Vagina (tissue), 2 donors: ENCODE measurements around the gene CIBAR2. TPM values are rescaled to one million over a fixed set of nuclear protein-coding genes. Genes with fewer than 3 reads are reported as not detected.
A peak's percentile ranks its signal among the peaks of the same experiment; 100 is the strongest.

Experiments used
- DNase-seq, 2 donors: peaks; one replicate each; pipeline ENCODE4 v3.0.0-alpha.2; 2017; ENCODE audit errors: extremely low spot score in 2 of 2
- H3K27ac ChIP-seq: fragments of 200-600 bp; sonication (generic); one replicate; pipeline ENCODE4 v1.5.1; 2019
- H3K27me3 ChIP-seq: fragments of 200-600 bp; sonication (generic); one replicate; pipeline ENCODE4 v1.5.1; 2019
- H3K36me3 ChIP-seq, 2 donors: fragments of 200-600 bp; sonication (generic); one replicate each; pipeline ENCODE4 v1.5.1; 2017 to 2019
- H3K4me1 ChIP-seq: fragments of 200-600 bp; sonication (generic); one replicate; pipeline ENCODE4 v1.5.1; 2019
- H3K4me3 ChIP-seq, 2 donors: fragments of 200-600 bp; sonication (generic); 1 replicate in 1 of 2; 2 replicates in 1 of 2; pipeline ENCODE4 v1.5.1; 2016 to 2019
- H3K9me3 ChIP-seq: fragments of 200-600 bp; sonication (generic); one replicate; pipeline ENCODE4 v1.5.1; 2019
- POLR2A ChIP-seq, 2 donors: fragments of 450-650 bp; IDR thresholded peaks; one replicate each; pipeline ENCODE4 v1.6.1; 2017; ENCODE audit warnings: antibody characterized with exemption in 2 of 2, mild to moderate bottlenecking in 2 of 2, moderate library complexity in 2 of 2
- POLR2AphosphoS5 ChIP-seq, 2 donors: sonication (generic); formaldehyde crosslinking; IDR thresholded peaks; one replicate each; pipeline ENCODE4 v1.9.0; 2017; ENCODE audit warnings: antibody characterized with exemption in 2 of 2, mild to moderate bottlenecking in 2 of 2, low read depth in 1 of 2; ENCODE audit not compliant: insufficient read depth in 1 of 2
- intact Hi-C: fragments of 100-400 bp; cut with DNase I; formaldehyde crosslinking; loops from one replicate; pipeline ENCODE4 v1.15.1; 2023
- total RNA-seq: library from RNA; depleted of rRNA; stranded (reverse); fragments of >200 nt; gene quantifications from one replicate; pipeline ENCODE4 v1.2.3, GENCODE V29; 2016
- TF ChIP-seq, protein P1 (sequence below), 3 experiments: fragments of 450-650 bp in 2 of 3; fragments of 200-600 bp in 1 of 3; sonication (generic) in 1 of 3; IDR thresholded peaks; one replicate each; pipeline ENCODE4 v1.5.1; 2017 to 2019; ENCODE audit warnings: antibody characterized with exemption in 3 of 3, mild to moderate bottlenecking in 2 of 3, moderate library complexity in 2 of 3

CIBAR2 gene
- total RNA-seq, 1 donor from 2014 or later = not detected

DNA sequence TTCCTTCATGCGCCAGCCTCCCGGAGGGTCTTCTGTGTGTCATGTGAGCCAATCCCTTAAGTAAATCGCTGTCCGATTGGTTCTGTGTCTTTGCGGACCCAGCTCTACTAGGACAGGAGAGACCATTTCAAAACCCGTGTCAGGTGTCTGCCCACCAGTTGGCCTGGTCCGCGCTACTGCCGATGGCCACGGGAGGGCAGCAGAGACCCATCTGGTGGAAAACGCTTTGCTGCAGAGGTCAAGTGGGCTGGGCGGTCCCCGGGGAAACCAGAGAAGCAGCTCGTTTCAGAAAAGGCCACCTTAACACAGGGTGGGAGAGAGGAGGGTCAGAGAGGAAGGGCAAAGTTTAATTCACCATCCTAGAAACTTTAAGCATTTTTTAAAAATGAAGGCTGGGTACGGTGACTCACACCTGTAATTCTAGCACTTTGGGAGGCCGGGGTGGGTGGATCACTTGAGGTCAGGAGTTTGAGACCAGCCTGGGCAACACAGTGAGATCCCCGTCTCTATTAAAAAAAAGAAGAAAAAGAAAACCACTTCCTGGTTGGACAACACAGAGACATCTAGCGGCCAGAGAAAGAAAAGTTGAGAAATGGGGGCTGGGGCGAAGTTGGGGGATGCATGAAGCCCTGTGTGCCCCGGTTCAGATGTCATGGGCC, 2.8 kb upstream of the CIBAR2 start:
- Histone ChIP-seq H3K27me3 (no peaks in the 10 kb centered on the region), H3K4me1 (no peaks in the 10 kb centered on the region), H3K4me3 (peak overlapping the region in 1 of 2 donors; percentile 19), H3K36me3 (no peaks in the 10 kb centered on the region), H3K27ac (peak overlapping the region; percentile 10), H3K9me3 (no peaks in the 10 kb centered on the region)
- no peak for TF ChIP-seq POLR2A (IDR thresholded peaks at IDR 0.05)
- peak in 1 of 2 donors; percentile 42 for TF ChIP-seq POLR2AphosphoS5 (IDR thresholded peaks at IDR 0.05; ENCODE audit: insufficient read depth in 1 of 2, low read depth in 1 of 2)
- TF ChIP-seq, protein P1, sequence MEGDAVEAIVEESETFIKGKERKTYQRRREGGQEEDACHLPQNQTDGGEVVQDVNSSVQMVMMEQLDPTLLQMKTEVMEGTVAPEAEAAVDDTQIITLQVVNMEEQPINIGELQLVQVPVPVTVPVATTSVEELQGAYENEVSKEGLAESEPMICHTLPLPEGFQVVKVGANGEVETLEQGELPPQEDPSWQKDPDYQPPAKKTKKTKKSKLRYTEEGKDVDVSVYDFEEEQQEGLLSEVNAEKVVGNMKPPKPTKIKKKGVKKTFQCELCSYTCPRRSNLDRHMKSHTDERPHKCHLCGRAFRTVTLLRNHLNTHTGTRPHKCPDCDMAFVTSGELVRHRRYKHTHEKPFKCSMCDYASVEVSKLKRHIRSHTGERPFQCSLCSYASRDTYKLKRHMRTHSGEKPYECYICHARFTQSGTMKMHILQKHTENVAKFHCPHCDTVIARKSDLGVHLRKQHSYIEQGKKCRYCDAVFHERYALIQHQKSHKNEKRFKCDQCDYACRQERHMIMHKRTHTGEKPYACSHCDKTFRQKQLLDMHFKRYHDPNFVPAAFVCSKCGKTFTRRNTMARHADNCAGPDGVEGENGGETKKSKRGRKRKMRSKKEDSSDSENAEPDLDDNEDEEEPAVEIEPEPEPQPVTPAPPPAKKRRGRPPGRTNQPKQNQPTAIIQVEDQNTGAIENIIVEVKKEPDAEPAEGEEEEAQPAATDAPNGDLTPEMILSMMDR (IDR thresholded peaks at IDR 0.05) = peak; percentile 91 to 95 (median 92)
- intact Hi-C loops = loop anchor here (10.0 kb wide), 1 partner anchor 600 kb away; no protein-coding TSS in a partner anchor
- no peak for DNase-seq

DNA sequence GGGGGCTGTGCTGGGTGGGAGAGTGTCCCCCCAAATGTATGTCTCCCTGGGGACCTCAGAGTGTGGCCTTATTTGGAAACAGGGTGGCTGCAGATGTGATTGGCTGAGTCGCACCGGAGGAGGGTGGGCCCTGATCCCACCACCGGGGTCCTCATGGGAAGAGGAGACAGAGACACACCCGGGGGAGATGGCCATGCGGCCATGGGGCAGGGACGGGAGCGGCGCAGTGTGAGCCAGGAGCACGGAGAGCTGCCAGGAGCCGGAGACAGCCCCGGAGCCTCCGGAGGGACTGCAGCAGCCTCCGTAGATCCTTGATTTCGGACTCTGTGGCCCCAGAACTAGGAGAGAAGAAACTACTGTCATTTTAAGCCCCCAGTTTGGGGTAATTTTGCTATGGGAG, 1.6 kb upstream of the CIBAR2 start:
- intact Hi-C loops = loop anchor here (10.0 kb wide), 1 partner anchor 601 kb away; no protein-coding TSS in a partner anchor
- no peaks in the 10 kb centered on the region for H3K9me3 ChIP-seq
- H3K4me3 ChIP-seq = no peak overlapping the region
- no peak for DNase-seq
- no peaks in the 10 kb centered on the region for H3K36me3 ChIP-seq
- no peaks in the 10 kb centered on the region for H3K4me1 ChIP-seq
- H3K27ac ChIP-seq = no peak overlapping the region
- TF ChIP-seq, protein P1 (IDR thresholded peaks at IDR 0.05) = no peak
- TF ChIP-seq POLR2A (IDR thresholded peaks at IDR 0.05) (no peak), POLR2AphosphoS5 (IDR thresholded peaks at IDR 0.05; ENCODE audit: insufficient read depth in 1 of 2, low read depth in 1 of 2) (no peak)
- no peaks in the 10 kb centered on the region for H3K27me3 ChIP-seq

DNA sequence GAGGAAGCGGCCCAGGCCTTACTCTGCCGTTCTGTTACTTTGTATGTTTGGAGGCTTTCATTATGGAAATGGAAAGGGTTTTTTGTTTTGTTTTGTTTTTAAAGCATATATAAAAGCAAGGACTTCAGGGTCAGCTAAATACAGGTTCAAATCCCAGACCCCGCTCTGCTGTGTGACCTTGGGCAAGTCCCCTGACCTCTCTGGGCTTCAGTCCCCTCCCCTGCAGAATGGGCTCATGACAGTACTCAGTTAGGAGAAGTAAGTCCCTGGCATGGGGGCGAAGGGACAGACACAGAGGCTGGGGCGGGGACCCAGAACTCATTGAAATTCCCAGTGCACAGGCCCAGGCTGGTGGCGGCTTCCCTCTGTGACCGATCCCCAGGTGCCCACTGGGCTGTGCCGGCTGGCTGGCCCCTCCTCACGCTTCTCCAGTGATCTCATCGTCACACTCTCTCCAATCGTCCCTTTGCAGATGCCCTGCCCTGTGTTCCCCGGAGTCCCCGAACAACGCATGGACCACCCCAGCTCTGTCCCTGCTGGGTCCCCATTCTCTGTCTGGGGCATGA, 979 bp upstream of the CIBAR2 start:
- H3K36me3 ChIP-seq = no peaks in the 10 kb centered on the region
- no peak for TF ChIP-seq POLR2AphosphoS5 (IDR thresholded peaks at IDR 0.05; ENCODE audit: insufficient read depth in 1 of 2, low read depth in 1 of 2)
- TF ChIP-seq, protein P1 (IDR thresholded peaks at IDR 0.05) = no peak
- no peak for TF ChIP-seq POLR2A (IDR thresholded peaks at IDR 0.05)
- H3K27ac ChIP-seq = no peak overlapping the region
- intact Hi-C loops = loop anchor here (10.0 kb wide), 1 partner anchor 602 kb away; no protein-coding TSS in a partner anchor
- H3K9me3 ChIP-seq = no peaks in the 10 kb centered on the region
- H3K27me3 ChIP-seq = no peaks in the 10 kb centered on the region
- no peak for DNase-seq
- no peaks in the 10 kb centered on the region for H3K4me1 ChIP-seq
- no peak overlapping the region for H3K4me3 ChIP-seq

DNA sequence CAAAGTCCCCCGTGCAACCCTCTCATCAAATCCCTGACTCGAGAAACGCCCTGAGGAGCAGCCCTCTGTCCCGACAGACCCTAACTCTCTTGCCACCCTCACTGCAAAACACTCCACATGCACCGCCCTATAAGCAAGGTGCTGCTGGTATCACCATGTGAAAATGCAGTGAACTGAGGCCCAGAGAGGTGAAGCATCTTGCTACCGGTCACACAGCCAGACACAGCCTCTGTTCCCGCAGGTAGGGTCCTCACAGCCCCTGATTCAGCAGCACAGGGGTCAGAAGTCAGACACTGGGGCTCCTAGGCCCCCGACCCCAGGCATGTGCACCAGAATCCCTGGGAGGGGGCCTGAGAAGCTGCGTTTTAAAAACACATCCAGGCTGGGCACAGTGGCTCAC, 1.1 kb downstream of the CIBAR2 start:
- intact Hi-C loops = loop anchor here (10.0 kb wide), 1 partner anchor 604 kb away; no protein-coding TSS in a partner anchor
- no peaks in the 10 kb centered on the region for H3K36me3 ChIP-seq
- no peak for DNase-seq
- H3K4me1 ChIP-seq = no peaks in the 10 kb centered on the region
- no peak overlapping the region for H3K4me3 ChIP-seq
- TF ChIP-seq POLR2A (IDR thresholded peaks at IDR 0.05) (no peak), POLR2AphosphoS5 (IDR thresholded peaks at IDR 0.05; ENCODE audit: insufficient read depth in 1 of 2, low read depth in 1 of 2) (no peak)
- TF ChIP-seq, protein P1 (IDR thresholded peaks at IDR 0.05) = no peak
- H3K9me3 ChIP-seq = no peaks in the 10 kb centered on the region
- no peak overlapping the region for H3K27ac ChIP-seq
- no peaks in the 10 kb centered on the region for H3K27me3 ChIP-seq

DNA sequence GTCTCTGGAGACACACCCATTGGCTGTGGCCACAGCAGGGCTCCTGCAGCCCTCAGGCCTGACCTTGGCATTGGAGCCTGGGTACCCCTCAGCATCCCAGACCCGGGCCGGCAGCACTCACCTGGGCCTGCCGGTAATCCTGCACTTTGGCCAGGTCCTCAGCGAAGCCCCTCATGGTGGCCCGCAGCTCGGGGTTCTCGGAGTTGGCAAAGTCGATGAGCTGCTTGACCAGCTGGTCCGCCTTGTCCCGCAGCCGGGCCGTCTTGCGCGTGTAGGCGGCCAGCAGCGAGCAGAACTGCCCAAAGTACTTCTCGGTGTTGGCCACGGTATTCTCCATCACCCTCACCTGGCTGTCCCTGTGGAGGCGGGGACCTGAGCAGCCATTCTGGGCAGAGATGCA, 2.2 kb downstream of the CIBAR2 start:
- Histone ChIP-seq H3K27ac (no peak overlapping the region), H3K27me3 (no peaks in the 10 kb centered on the region), H3K36me3 (no peaks in the 10 kb centered on the region), H3K9me3 (no peaks in the 10 kb centered on the region), H3K4me1 (peaks cover 3% of the 10 kb centered on the region), H3K4me3 (no peak overlapping the region)
- TF ChIP-seq POLR2AphosphoS5 (IDR thresholded peaks at IDR 0.05; ENCODE audit: insufficient read depth in 1 of 2, low read depth in 1 of 2) (no peak), POLR2A (IDR thresholded peaks at IDR 0.05) (no peak)
- TF ChIP-seq, protein P1 (IDR thresholded peaks at IDR 0.05) = no peak
- intact Hi-C loops = loop anchor here (10.0 kb wide), 1 partner anchor 605 kb away; no protein-coding TSS in a partner anchor
- no peak for DNase-seq
